GM18868 (cell line): Measurements from ENCODE around the gene PSMB3.
"Not testable (repeated sequence)": the region's sequence is repeated elsewhere in the genome, so short reads cannot be mapped to it uniquely, and the experiment has no call there.

Source experiments
- ATAC-seq: cut with Tn5 transposase; IDR thresholded peaks from one replicate; pipeline ENCODE4 v1.9.1; 2021; ENCODE audit warnings: mild to moderate bottlenecking, moderate library complexity; ENCODE audit not compliant: unreplicated experiment

The PSMB3 gene

DNA sequence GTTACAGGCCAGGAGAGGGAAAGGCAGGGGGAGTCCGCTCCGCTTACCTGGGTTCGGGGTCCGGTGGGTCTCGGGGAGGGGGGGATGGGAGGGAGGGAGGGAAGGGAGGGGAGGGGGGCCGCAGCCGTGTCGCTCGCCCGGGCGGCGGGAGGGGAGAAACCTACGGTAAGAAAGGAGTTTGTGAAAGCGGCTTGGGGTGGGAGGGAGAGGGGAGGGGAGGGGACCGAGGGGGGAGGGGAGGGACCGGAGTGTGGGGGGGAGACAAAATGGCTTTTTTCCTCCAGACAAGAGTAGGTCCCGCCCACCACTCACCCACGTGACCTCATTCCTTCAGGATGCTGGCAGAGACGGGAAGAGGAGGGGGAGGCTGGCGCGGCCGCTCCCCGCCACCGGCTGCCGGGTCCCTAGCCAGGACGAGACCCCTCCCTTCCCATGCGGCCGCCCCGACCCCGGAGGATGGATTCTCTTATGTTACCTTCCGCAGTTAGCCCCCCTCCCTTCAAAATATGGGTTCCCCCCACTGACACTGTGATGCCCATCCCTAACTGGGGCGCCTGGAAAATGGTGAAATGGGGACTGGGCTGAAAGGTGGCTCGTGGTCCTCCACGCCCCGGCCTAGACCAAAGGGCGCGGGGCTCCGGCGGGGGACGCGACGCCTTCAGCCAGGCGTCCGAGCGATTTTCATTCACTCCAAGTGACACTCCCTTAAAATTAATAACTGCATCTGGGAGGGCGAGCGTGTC, 4.2 kb upstream of the PSMB3 start, which contains the start of gene PCGF2:
PCGF2 (minus strand) TSS at position 188 of the 743 bp plus-strand sequence. CDS start 7,934 bp downstream, outside the sequence.
- ATAC-seq: no peak

- no peak for ATAC-seq
These were observed 3.7 kb upstream of the PSMB3 start for GRCh38 chr17:38748892-38749222.

- ATAC-seq: no peak
These were observed 3.1 kb upstream of the PSMB3 start for GRCh38 chr17:38749223-38750043.

- ATAC-seq: no peak
These were observed 2.6 kb upstream of the PSMB3 start for GRCh38 chr17:38750044-38750311.

DNA sequence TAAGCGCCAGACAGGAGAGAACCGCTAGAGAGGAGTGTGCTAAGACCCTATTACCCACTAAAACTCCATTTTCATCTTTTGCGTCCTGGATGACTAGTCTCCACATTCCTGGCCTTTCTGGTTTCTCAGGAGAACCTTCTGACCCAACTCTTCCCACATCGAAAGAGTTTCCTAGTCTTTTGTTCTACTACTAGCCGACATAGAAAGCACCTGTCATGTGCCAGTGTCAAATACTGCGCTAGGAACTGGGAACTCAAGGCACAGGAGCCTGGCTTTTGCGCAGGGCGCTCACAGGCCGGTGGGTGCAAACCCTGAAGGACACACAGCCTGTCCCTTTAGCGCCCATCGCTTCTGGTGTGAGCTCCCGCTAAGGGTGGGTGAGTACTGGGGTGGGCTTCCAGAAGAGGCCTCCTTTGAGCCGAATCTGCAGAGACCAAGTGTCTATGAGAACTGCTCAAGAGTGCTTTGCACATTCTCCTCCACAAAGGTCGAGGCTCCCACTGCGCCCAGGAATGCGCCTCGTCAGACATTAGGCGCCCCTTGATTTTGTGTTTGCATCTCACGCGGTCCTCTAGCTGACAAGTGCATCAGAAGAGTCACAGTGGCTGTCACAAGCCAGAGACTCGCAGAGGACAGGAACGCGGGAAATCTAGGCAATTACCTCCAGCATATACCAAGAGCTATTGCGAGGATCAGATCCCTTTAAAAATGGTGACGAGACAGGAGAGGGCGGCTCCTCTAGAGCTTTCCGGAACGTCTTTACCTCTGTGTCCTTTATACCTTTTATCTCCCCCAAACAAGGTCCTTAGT, 2.0 kb upstream of the PSMB3 start:
- no peak for ATAC-seq

GRCh38 chr17:38751144-38751807, 1.3 kb upstream of the PSMB3 start:
- ATAC-seq: no peak

- ATAC-seq: peak; percentile 5
These were observed 683 bp upstream of the PSMB3 start for GRCh38 chr17:38751808-38752307.

DNA sequence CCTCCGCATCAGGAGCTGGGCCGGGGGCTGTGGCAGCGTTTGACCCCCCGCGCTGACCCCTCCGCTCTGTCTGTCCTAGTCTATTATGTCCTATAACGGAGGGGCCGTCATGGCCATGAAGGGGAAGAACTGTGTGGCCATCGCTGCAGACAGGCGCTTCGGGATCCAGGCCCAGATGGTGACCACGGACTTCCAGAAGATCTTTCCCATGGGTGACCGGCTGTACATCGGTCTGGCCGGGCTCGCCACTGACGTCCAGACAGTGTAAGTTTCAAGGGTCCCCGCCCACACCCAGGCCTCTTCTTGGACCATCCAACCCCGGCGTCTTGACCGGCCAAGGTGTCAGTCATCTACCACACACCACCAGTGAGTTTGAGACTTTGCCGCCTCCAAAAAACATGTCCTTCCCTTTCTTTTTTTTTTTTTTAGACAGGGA, 548 bp downstream of the PSMB3 start:
- ATAC-seq: no peak

DNA sequence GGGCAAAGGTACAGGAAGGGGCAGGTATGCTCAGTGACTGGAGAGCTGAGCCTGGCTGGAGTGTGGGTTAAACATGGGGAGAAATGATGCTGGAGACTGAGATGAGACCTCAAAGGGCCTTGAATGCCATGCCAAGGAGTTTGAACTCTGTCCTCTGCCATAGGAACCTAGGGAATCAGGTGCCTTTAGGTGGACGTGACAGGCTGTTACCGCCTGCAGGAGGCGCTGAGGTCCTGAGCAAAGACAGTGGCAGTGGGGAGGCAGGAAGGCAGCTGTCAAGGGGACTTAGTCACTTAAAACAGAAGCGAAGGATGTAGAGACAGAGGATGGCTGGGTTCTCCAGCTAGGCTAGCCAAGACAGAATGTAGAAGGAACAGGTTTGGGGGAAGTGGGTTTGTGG, 9.1 kb downstream of the PSMB3 start:
- ATAC-seq: no peak

GRCh38 chr17:38762231-38762630, 9.7 kb downstream of the PSMB3 start:
- ATAC-seq: no peak

DNA sequence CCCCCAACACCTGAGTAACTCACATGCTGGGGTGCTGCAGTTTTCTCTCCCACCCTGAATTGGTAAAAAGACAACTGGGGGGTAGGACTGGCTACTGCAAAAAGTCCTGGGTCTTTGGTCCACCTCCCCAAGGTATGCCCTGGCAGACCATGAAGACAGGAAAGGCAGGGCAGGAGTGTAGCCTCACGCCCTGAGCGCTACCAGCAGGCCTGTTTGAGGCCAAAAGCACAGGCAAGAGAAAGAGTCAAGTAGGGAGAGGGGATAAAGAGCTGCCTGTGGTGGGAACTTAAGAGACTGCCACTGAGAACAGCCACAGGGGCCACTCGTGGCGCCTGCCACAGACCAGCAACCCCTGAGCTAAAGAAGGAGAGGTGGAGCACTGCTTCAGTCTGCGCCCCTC, 13.8 kb downstream of the PSMB3 start:
- no peak for ATAC-seq

DNA sequence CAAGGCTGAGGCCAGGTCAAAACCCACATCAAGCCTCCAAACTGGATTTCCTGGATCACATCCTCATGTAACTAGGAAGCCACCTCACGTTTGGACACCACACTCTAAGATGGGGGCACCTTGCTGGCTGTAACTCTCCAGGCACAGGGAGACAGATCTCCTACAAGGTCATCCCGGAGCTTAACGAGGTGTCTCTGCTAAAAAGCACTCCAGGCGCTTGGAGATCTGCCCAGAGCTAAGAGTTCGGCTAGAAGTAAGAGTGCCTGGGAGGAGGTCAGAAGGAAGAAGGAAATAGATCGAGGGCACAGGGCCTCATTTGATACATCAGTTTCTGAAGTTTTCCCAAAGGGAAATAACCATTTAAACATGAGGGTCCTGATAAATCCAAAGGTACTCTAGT, 15.9 kb downstream of the PSMB3 start:
- ATAC-seq: no peak

- no peak for ATAC-seq
These were observed 20.7 kb downstream of the PSMB3 start for GRCh38 chr17:38773258-38773657.

DNA sequence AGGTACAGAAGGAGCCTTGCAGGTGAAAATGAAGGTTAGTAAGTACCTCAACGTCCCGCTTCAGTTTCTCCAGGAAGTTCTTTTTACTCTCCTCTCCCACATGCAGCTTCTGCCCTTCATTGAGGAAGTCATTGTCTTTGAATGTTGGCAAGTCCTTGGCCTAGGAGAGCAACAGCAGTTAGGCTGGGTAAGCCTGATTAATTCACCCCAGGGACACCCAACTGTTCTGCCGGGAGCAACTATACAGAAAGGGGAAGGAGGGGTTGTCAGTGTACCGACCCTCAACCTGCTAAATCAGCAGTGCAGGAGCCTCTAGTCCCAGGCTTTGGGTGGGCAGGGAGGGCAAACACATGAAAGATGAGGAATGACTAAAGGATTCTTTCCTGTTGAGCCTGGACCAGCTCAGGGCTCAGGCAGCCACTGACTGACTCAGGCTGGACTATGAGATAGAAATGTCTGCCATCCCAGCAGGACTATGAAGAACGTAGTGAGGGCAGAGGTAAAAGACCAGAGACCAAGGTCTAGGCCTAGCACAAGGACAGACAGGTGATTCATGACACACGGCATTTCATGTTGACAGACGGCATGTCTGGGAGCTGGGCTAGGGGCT, 25.2 kb downstream of the PSMB3 start:
- ATAC-seq: no peak

GRCh38 chr17:38779965-38780752, 27.6 kb downstream of the PSMB3 start:
- ATAC-seq: no peak

DNA sequence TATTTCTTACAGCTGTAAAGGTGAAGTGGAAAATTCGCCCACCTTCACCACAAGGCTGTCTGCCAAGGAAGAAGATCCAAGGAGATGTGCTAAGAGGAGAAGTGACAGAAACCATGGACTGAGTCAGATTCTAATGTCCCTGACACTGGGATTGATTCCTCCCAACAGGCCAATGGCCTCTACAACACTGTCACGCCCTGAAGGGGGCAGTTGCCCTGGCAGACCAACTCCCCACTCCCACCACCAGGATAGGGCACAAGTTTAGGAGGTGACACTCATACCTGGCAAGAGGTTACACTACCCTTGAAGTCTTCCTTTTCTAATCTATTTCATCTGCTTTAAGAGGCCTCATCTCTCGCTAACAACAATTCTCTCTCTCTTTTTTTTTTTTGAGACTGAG, 30.7 kb downstream of the PSMB3 start:
- ATAC-seq: no peak

DNA sequence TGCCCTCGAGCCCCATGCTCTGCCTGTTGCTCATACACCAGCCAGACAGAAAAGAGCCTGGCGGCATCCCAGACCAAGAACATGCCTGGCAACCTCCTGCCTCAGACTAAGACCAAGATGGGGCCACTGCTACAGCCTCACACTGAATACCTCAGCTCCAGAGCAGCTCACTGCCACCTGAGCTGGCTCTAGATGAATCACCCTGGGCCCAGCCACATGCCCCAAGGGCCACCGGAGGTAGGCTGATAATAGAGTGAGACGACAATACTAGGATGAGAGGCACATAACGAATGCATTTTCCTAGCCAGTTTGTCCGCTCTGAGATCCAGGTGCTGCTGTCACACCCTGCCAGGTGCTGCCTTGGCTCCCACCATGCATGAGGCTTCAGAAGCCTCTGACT, 33.8 kb downstream of the PSMB3 start:
- no peak for ATAC-seq

DNA sequence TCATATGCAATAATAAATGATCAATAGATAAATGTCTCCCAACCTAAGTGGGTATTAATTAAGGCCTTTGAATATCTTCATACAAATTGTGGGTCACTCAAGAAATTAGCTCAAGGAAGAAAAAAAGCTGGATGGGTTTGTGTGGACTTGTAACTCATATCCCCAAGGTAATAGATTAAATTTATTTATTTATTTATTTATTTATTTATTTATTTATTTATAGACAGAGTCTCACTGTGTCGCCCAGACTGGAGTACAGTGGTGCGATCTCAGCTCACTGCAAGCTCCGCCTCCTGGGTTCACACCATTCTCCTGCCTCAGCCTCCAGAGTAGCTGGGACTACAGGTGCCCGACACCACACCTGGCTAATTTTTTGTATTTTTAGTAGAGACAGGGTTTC, 35.5 kb downstream of the PSMB3 start:
- not testable (repeated sequence) for ATAC-seq

GRCh38 chr17:38789185-38789584, 36.6 kb downstream of the PSMB3 start:
- no peak for ATAC-seq
